ENCODE data around the gene HDAC4.

Gene HDAC4

GRCh38 chr2:239259173-239259572 lies 141.6 kb downstream of the HDAC4 start:
- Histone ChIP-seq H3K36me3 (ENCODE audit: control insufficient read depth, insufficient read depth, low read length) (no peaks in the 10 kb centered on the region), H3K27ac (ENCODE audit: insufficient read depth, low read depth, low read length, poor library complexity, severe bottlenecking) (no peak overlapping the region), H3K4me1 (ENCODE audit: control insufficient read depth, insufficient read depth, low read length) (peaks cover 16% of the 10 kb centered on the region), H3K4me3 (ENCODE audit: insufficient read depth, low read depth, low read length) (no peak overlapping the region), H3K9me3 (ENCODE audit: control insufficient read depth, low read length) (peaks cover 5% of the 10 kb centered on the region), H3K27me3 (ENCODE audit: control insufficient read depth, insufficient read depth, low read length, poor library complexity, severe bottlenecking) (no peaks in the 10 kb centered on the region)
- 90 to 94% methylated on average over 3 to 4 of the region's 4 CpGs for WGBS, 2 experiments

- no peak overlapping the region for H3K4me3 ChIP-seq (ENCODE audit: insufficient read depth, low read depth, low read length)
- H3K27ac ChIP-seq (ENCODE audit: insufficient read depth, low read depth, low read length, poor library complexity, severe bottlenecking) = no peak overlapping the region
- peaks cover 5% of the 10 kb centered on the region for H3K9me3 ChIP-seq (ENCODE audit: control insufficient read depth, low read length)
- WGBS, 2 experiments = 94 to 97% methylated on average over 8 of the region's 8 CpGs
- no peaks in the 10 kb centered on the region for H3K36me3 ChIP-seq (ENCODE audit: control insufficient read depth, insufficient read depth, low read length)
- peaks cover 17% of the 10 kb centered on the region for H3K4me1 ChIP-seq (ENCODE audit: control insufficient read depth, insufficient read depth, low read length)
- no peaks in the 10 kb centered on the region for H3K27me3 ChIP-seq (ENCODE audit: control insufficient read depth, insufficient read depth, low read length, poor library complexity, severe bottlenecking)
Observed at GRCh38 chr2:239258248-239258647, 142.6 kb downstream of the HDAC4 start.

GRCh38 chr2:239257511-239257937 lies 143.3 kb downstream of the HDAC4 start:
- Histone ChIP-seq H3K9me3 (ENCODE audit: control insufficient read depth, low read length) (peaks cover 5% of the 10 kb centered on the region), H3K27ac (ENCODE audit: insufficient read depth, low read depth, low read length, poor library complexity, severe bottlenecking) (no peak overlapping the region), H3K4me1 (ENCODE audit: control insufficient read depth, insufficient read depth, low read length) (peaks cover 17% of the 10 kb centered on the region), H3K4me3 (ENCODE audit: insufficient read depth, low read depth, low read length) (no peak overlapping the region), H3K36me3 (ENCODE audit: control insufficient read depth, insufficient read depth, low read length) (no peaks in the 10 kb centered on the region), H3K27me3 (ENCODE audit: control insufficient read depth, insufficient read depth, low read length, poor library complexity, severe bottlenecking) (no peaks in the 10 kb centered on the region)

GRCh38 chr2:239256350-239256743 lies 144.5 kb downstream of the HDAC4 start:
- no peak overlapping the region for H3K27ac ChIP-seq (ENCODE audit: insufficient read depth, low read depth, low read length, poor library complexity, severe bottlenecking)
- H3K4me3 ChIP-seq (ENCODE audit: insufficient read depth, low read depth, low read length) = no peak overlapping the region
- 84 to 85% methylated on average over 6 of the region's 6 CpGs for WGBS, 2 experiments
- H3K4me1 ChIP-seq (ENCODE audit: control insufficient read depth, insufficient read depth, low read length) = peaks cover 17% of the 10 kb centered on the region
- H3K36me3 ChIP-seq (ENCODE audit: control insufficient read depth, insufficient read depth, low read length) = no peaks in the 10 kb centered on the region
- no peaks in the 10 kb centered on the region for H3K27me3 ChIP-seq (ENCODE audit: control insufficient read depth, insufficient read depth, low read length, poor library complexity, severe bottlenecking)
- peaks cover 5% of the 10 kb centered on the region for H3K9me3 ChIP-seq (ENCODE audit: control insufficient read depth, low read length)

GRCh38 chr2:239255628-239256349 lies 145.0 kb downstream of the HDAC4 start:
- Histone ChIP-seq H3K27me3 (ENCODE audit: control insufficient read depth, insufficient read depth, low read length, poor library complexity, severe bottlenecking) (no peaks in the 10 kb centered on the region), H3K4me1 (ENCODE audit: control insufficient read depth, insufficient read depth, low read length) (peaks cover 17% of the 10 kb centered on the region), H3K27ac (ENCODE audit: insufficient read depth, low read depth, low read length, poor library complexity, severe bottlenecking) (no peak overlapping the region), H3K36me3 (ENCODE audit: control insufficient read depth, insufficient read depth, low read length) (no peaks in the 10 kb centered on the region), H3K4me3 (ENCODE audit: insufficient read depth, low read depth, low read length) (no peak overlapping the region), H3K9me3 (ENCODE audit: control insufficient read depth, low read length) (peaks cover 5% of the 10 kb centered on the region)
- WGBS, 2 experiments = 82 to 85% methylated on average over 7 of the region's 7 CpGs

GRCh38 chr2:239255218-239255617 lies 145.6 kb downstream of the HDAC4 start:
- Histone ChIP-seq H3K36me3 (ENCODE audit: control insufficient read depth, insufficient read depth, low read length) (no peaks in the 10 kb centered on the region), H3K27ac (ENCODE audit: insufficient read depth, low read depth, low read length, poor library complexity, severe bottlenecking) (no peak overlapping the region), H3K4me3 (ENCODE audit: insufficient read depth, low read depth, low read length) (no peak overlapping the region), H3K27me3 (ENCODE audit: control insufficient read depth, insufficient read depth, low read length, poor library complexity, severe bottlenecking) (no peaks in the 10 kb centered on the region), H3K4me1 (ENCODE audit: control insufficient read depth, insufficient read depth, low read length) (peaks cover 17% of the 10 kb centered on the region), H3K9me3 (ENCODE audit: control insufficient read depth, low read length) (peaks cover 5% of the 10 kb centered on the region)
- 83 to 88% methylated on average over 4 of the region's 5 CpGs for WGBS, 2 experiments

GRCh38 chr2:239253701-239254436 lies 147.0 kb downstream of the HDAC4 start:
- Histone ChIP-seq H3K4me3 (ENCODE audit: insufficient read depth, low read depth, low read length) (no peak overlapping the region), H3K9me3 (ENCODE audit: control insufficient read depth, low read length) (peaks cover 5% of the 10 kb centered on the region), H3K27ac (ENCODE audit: insufficient read depth, low read depth, low read length, poor library complexity, severe bottlenecking) (no peak overlapping the region), H3K36me3 (ENCODE audit: control insufficient read depth, insufficient read depth, low read length) (no peaks in the 10 kb centered on the region), H3K4me1 (ENCODE audit: control insufficient read depth, insufficient read depth, low read length) (peaks cover 17% of the 10 kb centered on the region), H3K27me3 (ENCODE audit: control insufficient read depth, insufficient read depth, low read length, poor library complexity, severe bottlenecking) (no peaks in the 10 kb centered on the region)
- WGBS, 2 experiments = 74 to 77% methylated on average over 5 to 7 of the region's 7 CpGs

GRCh38 chr2:239253264-239253663 lies 147.6 kb downstream of the HDAC4 start:
- no peak overlapping the region for H3K27ac ChIP-seq (ENCODE audit: insufficient read depth, low read depth, low read length, poor library complexity, severe bottlenecking)
- WGBS, 2 experiments = 88 to 95% methylated on average over 7 of the region's 7 CpGs
- H3K9me3 ChIP-seq (ENCODE audit: control insufficient read depth, low read length) = peaks cover 5% of the 10 kb centered on the region
- no peak overlapping the region for H3K4me3 ChIP-seq (ENCODE audit: insufficient read depth, low read depth, low read length)
- no peaks in the 10 kb centered on the region for H3K36me3 ChIP-seq (ENCODE audit: control insufficient read depth, insufficient read depth, low read length)
- peaks cover 17% of the 10 kb centered on the region for H3K4me1 ChIP-seq (ENCODE audit: control insufficient read depth, insufficient read depth, low read length)
- no peaks in the 10 kb centered on the region for H3K27me3 ChIP-seq (ENCODE audit: control insufficient read depth, insufficient read depth, low read length, poor library complexity, severe bottlenecking)

- Histone ChIP-seq H3K27me3 (ENCODE audit: control insufficient read depth, insufficient read depth, low read length, poor library complexity, severe bottlenecking) (no peaks in the 10 kb centered on the region), H3K36me3 (ENCODE audit: control insufficient read depth, insufficient read depth, low read length) (no peaks in the 10 kb centered on the region), H3K4me1 (ENCODE audit: control insufficient read depth, insufficient read depth, low read length) (peaks cover 17% of the 10 kb centered on the region), H3K9me3 (ENCODE audit: control insufficient read depth, low read length) (peaks cover 5% of the 10 kb centered on the region), H3K4me3 (ENCODE audit: insufficient read depth, low read depth, low read length) (no peak overlapping the region), H3K27ac (ENCODE audit: insufficient read depth, low read depth, low read length, poor library complexity, severe bottlenecking) (no peak overlapping the region)
- WGBS, 2 experiments = 95 to 96% methylated on average over 19 of the region's 19 CpGs
Observed at GRCh38 chr2:239252801-239253200, 148.0 kb downstream of the HDAC4 start.

- Histone ChIP-seq H3K4me1 (ENCODE audit: control insufficient read depth, insufficient read depth, low read length) (peaks cover 17% of the 10 kb centered on the region), H3K9me3 (ENCODE audit: control insufficient read depth, low read length) (peaks cover 2% of the 10 kb centered on the region), H3K27me3 (ENCODE audit: control insufficient read depth, insufficient read depth, low read length, poor library complexity, severe bottlenecking) (no peaks in the 10 kb centered on the region), H3K4me3 (ENCODE audit: insufficient read depth, low read depth, low read length) (no peak overlapping the region), H3K27ac (ENCODE audit: insufficient read depth, low read depth, low read length, poor library complexity, severe bottlenecking) (no peak overlapping the region), H3K36me3 (ENCODE audit: control insufficient read depth, insufficient read depth, low read length) (no peaks in the 10 kb centered on the region)
- 94% methylated on average over 7 to 8 of the region's 8 CpGs for WGBS, 2 experiments
Observed at GRCh38 chr2:239252393-239252792, 148.4 kb downstream of the HDAC4 start.
